Fibroblast of the aortic adventitia (primary cell): ENCODE results near the gene COL23A1. TPM values are rescaled to one million over a fixed set of nuclear protein-coding genes. Genes with fewer than 3 reads are reported as not detected.

Experiments
- DNase-seq: peaks from one replicate; pipeline ENCODE4 v3.0.0-alpha.2; 2010; ENCODE audit warnings: low read depth
- H3K4me3 ChIP-seq: 2 replicates; pipeline ENCODE4 v1.5.1; 2011; ENCODE audit warnings: low read depth, mild to moderate bottlenecking, control low read depth, low read length, moderate library complexity
- total RNA-seq: library from RNA; depleted of rRNA; stranded (reverse); fragments of >200 nt; gene quantifications from 2 replicates; pipeline ENCODE4 v1.2.3, GENCODE V29; 2012; ENCODE audit warnings: low replicate concordance
- TF ChIP-seq, protein P1 (sequence below): IDR thresholded peaks from 2 replicates; pipeline ENCODE4 v1.5.1; 2011; ENCODE audit warnings: mild to moderate bottlenecking, low read length, control low read depth, inconsistent platforms; ENCODE audit not compliant: insufficient read depth

Gene COL23A1
- total RNA-seq, 1 donor = not detected

DNA sequence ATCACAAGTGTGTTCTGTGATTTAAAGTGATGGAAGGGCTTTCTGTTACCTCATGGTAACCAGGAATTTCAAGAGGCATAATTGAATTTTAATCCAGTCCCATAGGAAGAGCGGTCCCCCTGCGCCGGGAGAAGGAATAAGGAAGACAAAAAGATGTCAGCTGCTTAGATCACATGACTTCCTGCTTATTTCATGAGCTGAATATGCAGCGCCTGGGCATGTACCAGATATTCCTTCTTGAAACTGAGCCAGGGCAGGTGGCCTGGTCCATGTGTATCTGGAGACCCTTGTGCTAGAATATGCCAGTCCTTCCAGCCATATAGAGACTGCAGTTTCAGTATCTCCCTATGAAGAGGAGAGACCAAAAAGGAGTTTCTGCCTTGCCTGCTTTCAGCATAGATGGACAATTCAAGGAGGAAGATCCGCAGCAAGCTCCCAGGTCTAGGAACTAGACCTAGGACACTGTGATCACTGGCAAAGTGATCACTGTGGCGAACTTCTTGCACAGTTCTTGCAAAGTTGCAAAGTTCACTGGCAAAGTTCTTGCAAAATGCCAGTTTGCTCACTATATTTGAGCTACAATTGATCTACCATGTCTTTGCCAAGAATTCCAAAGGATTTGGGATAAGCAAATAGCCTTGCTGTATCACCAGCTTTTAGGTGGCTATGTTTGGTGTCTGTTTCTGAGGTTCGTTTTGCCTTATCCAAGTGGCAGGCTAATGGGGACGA is 254.7 kb downstream of the COL23A1 start:
- TF ChIP-seq, protein P1, sequence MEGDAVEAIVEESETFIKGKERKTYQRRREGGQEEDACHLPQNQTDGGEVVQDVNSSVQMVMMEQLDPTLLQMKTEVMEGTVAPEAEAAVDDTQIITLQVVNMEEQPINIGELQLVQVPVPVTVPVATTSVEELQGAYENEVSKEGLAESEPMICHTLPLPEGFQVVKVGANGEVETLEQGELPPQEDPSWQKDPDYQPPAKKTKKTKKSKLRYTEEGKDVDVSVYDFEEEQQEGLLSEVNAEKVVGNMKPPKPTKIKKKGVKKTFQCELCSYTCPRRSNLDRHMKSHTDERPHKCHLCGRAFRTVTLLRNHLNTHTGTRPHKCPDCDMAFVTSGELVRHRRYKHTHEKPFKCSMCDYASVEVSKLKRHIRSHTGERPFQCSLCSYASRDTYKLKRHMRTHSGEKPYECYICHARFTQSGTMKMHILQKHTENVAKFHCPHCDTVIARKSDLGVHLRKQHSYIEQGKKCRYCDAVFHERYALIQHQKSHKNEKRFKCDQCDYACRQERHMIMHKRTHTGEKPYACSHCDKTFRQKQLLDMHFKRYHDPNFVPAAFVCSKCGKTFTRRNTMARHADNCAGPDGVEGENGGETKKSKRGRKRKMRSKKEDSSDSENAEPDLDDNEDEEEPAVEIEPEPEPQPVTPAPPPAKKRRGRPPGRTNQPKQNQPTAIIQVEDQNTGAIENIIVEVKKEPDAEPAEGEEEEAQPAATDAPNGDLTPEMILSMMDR = no peak

GRCh38 chr5:178334861-178335260 is 255.3 kb downstream of the COL23A1 start:
- TF ChIP-seq, protein P1 = no peak
- no peak for DNase-seq
- no peak overlapping the region for H3K4me3 ChIP-seq

More for the DNA sequence above, 254.7 kb downstream of the COL23A1 start:
- no peak for DNase-seq
- H3K4me3 ChIP-seq = no peak overlapping the region

DNA sequence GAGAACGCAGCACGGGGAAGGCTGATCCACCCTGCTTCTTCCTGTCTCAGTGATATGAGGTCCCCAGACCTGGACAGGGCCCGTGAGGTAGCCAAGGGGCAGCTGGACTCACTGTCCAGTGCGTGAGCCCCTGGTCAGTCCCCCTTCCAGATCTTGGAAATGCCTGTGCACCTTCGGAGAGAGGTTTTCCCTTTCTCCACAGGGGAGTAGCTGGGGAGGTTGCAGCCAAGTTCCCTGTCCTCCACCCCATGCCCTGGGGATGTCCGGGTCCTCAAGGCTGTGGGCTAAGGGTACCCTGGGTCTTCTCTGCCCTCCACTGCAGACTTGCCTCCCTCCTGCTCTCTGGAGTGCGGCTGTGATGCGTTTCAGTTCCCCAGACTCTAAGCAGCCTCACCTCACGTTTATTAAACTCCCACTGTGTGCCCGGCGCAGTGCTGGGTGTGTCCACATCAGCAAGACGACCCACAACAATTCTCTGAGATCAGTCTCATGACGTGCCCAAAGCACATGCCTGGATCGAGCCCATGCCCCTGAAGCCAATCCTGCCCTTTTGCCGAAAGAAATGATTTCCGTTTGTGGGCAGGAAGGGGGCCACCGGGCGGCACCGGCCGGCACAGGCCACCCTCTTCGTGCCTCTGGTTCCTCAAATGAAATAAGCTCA is 256.2 kb downstream of the COL23A1 start:
- H3K4me3 ChIP-seq = no peak overlapping the region
- DNase-seq = no peak
- TF ChIP-seq, protein P1 = no peak

GRCh38 chr5:178332210-178332641 is 258.0 kb downstream of the COL23A1 start:
- no peak for DNase-seq
- no peak overlapping the region for H3K4me3 ChIP-seq
- TF ChIP-seq, protein P1 = no peak

GRCh38 chr5:178331491-178331996 is 258.6 kb downstream of the COL23A1 start:
- TF ChIP-seq, protein P1 = no peak
- H3K4me3 ChIP-seq = no peak overlapping the region
- peak; percentile 1 for DNase-seq

DNA sequence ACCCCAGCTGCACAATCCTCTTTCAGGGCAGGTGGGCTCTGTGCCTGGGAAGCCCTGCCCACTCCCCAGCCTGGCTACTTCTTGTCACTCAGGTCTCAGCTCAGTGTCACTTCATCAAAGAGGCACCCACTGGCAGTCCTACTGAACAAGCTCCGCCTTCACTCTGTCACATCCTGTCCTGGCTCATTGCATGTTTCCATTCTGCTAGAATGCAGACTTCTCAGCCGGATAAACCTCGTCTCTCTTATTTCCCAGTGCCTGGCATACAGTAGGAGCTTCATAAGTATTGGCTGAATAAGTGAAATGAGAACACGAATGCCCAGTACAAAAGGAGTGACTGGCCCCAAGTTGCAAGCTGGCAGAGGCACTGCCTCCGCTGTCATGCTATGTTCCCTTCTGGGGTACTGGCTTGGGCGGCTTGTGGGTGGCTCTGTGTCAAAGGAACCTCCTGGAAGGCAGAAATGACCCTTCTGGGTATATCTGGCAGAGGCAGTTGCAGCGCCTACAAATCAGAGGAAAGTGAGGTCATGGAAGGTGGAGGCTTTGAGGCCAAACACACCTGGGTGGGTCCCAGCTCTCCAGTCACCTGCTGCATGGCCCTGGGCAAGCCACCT is 259.3 kb downstream of the COL23A1 start:
- H3K4me3 ChIP-seq = no peak overlapping the region
- no peak for DNase-seq
- TF ChIP-seq, protein P1 = no peak
